Activated CD8-positive, alpha-beta memory T cell treated with anti-CD3 and anti-CD28 coated beads for 36 hours (primary cell): ENCODE results near the gene IL21R. TPM values are rescaled to one million over a fixed set of nuclear protein-coding genes. Genes with fewer than 3 reads are reported as not detected.
"Not testable (repeated sequence)": the region's sequence is repeated elsewhere in the genome, so short reads cannot be mapped to it uniquely, and the experiment has no call there.

ENCODE experiments used
- CTCF ChIA-PET: fragments of 350-600 bp; sonication (Branson Sonifier 250); formaldehyde crosslinking; loops from one replicate; lab custom pipeline; 2021; ENCODE audit warnings: antibody characterized with exemption; lab: Charles Lee
- POLR2A ChIA-PET: fragments of 350-600 bp; sonication (Branson Sonifier 250); formaldehyde crosslinking; loops from one replicate; lab custom pipeline; 2021; ENCODE audit warnings: antibody characterized with exemption; lab: Charles Lee
- total RNA-seq, 2 experiments: library from RNA; stranded (reverse); gene quantifications; one replicate each; pipeline ENCODE4 v1.2.3, GENCODE V29; 2021

Gene IL21R
- total RNA-seq, 2 experiments from 2014 or later = 85.4 to 86.4 TPM

GRCh38 chr16:27390151-27390550, 11.8 kb upstream of the IL21R start:
- ChIA-PET CTCF (interaction anchor here (1.3 kb wide), 1 partner anchor 211 kb away, joined by 4 read pairs; no protein-coding TSS in a partner anchor), POLR2A (no interaction called here)

GRCh38 chr16:27392671-27393070, 9.3 kb upstream of the IL21R start:
- CTCF ChIA-PET = no interaction called here
- POLR2A ChIA-PET = no interaction called here

- CTCF ChIA-PET = no interaction called here
- POLR2A ChIA-PET = no interaction called here
These were observed 7.5 kb upstream of the IL21R start for GRCh38 chr16:27394516-27394915.

- POLR2A ChIA-PET = not testable (repeated sequence)
- CTCF ChIA-PET = interaction anchor here (0.7 to 1.0 kb wide), 2 partner anchors 26 to 52 kb away, joined by 3 read pairs; no protein-coding TSS in a partner anchor
These were observed 3.6 kb upstream of the IL21R start for GRCh38 chr16:27398341-27398893.

- POLR2A ChIA-PET = no interaction called here
- CTCF ChIA-PET = interaction anchor here (1.0 kb wide), 1 partner anchor 27 kb away, joined by 3 read pairs; no protein-coding TSS in a partner anchor
These were observed 2.8 kb upstream of the IL21R start for GRCh38 chr16:27398894-27399853.

- POLR2A ChIA-PET = interaction anchor here (0.9 kb wide), 1 partner anchor 12 kb away, joined by 3 read pairs; no protein-coding TSS in a partner anchor
These were observed 2.0 kb upstream of the IL21R start for GRCh38 chr16:27399969-27400368.

GRCh38 chr16:27400751-27401620, 988 bp upstream of the IL21R start:
- CTCF ChIA-PET = interaction anchor here (0.6 to 2.3 kb wide), 13 partner anchors 10 to 231 kb away, joined by 3 to 13 read pairs (median 3); no protein-coding TSS in a partner anchor
- POLR2A ChIA-PET = interaction anchor here (0.7 to 4.9 kb wide), 7 partner anchors 13 to 197 kb away, joined by 3 to 52 read pairs (median 3); partner anchors contain the start of gene KDM8

More at GRCh38 chr16:27399969-27400368, 2.0 kb upstream of the IL21R start:
- CTCF ChIA-PET = interaction anchor here (1.1 to 1.6 kb wide), 2 partner anchors 51 to 203 kb away, joined by 3 to 4 read pairs; no protein-coding TSS in a partner anchor

GRCh38 chr16:27402569-27402963, 592 bp downstream of the IL21R start:
- POLR2A ChIA-PET = interaction anchor here (0.7 to 4.9 kb wide), 12 partner anchors 14 to 167 kb away, joined by 3 to 52 read pairs (median 3); no protein-coding TSS in a partner anchor
- CTCF ChIA-PET = interaction anchor here (1.3 to 2.9 kb wide), 8 partner anchors 15 to 223 kb away, joined by 3 to 13 read pairs (median 6); no protein-coding TSS in a partner anchor

- CTCF ChIA-PET = interaction anchor here (1.3 to 5.4 kb wide), 11 partner anchors 14 to 224 kb away, joined by 4 to 37 read pairs (median 6); no protein-coding TSS in a partner anchor
- POLR2A ChIA-PET = interaction anchor here (0.8 to 4.9 kb wide), 10 partner anchors 15 to 167 kb away, joined by 3 to 52 read pairs (median 4); no protein-coding TSS in a partner anchor
These were observed 1.1 kb downstream of the IL21R start for GRCh38 chr16:27402964-27403600.

GRCh38 chr16:27403601-27403992, 1.6 kb downstream of the IL21R start:
- ChIA-PET POLR2A (interaction anchor here (0.7 to 4.9 kb wide), 9 partner anchors 14 to 167 kb away, joined by 3 to 52 read pairs (median 4); no protein-coding TSS in a partner anchor), CTCF (interaction anchor here (1.3 to 5.4 kb wide), 9 partner anchors 16 to 169 kb away, joined by 4 to 37 read pairs (median 6); no protein-coding TSS in a partner anchor)

GRCh38 chr16:27404163-27404823, 2.3 kb downstream of the IL21R start:
- POLR2A ChIA-PET = interaction anchor here (0.7 to 4.9 kb wide), 11 partner anchors 13 to 235 kb away, joined by 3 to 52 read pairs (median 4); partner anchors contain the start of gene NSMCE1

GRCh38 chr16:27405546-27406451, 3.8 kb downstream of the IL21R start:
- ChIA-PET CTCF (interaction anchor here (1.0 to 5.4 kb wide), 15 partner anchors 10 to 175 kb away, joined by 3 to 37 read pairs (median 4); no protein-coding TSS in a partner anchor), POLR2A (interaction anchor here (0.6 to 4.9 kb wide), 12 partner anchors 10 to 170 kb away, joined by 3 to 52 read pairs (median 8); no protein-coding TSS in a partner anchor)

More at GRCh38 chr16:27404163-27404823, 2.3 kb downstream of the IL21R start:
- CTCF ChIA-PET = interaction anchor here (1.1 to 5.4 kb wide), 13 partner anchors 13 to 170 kb away, joined by 3 to 37 read pairs (median 5); no protein-coding TSS in a partner anchor

GRCh38 chr16:27406511-27407128, 4.6 kb downstream of the IL21R start:
- CTCF ChIA-PET = interaction anchor here (0.9 to 5.4 kb wide), 8 partner anchors 9 to 171 kb away, joined by 3 to 37 read pairs (median 4); no protein-coding TSS in a partner anchor
- POLR2A ChIA-PET = interaction anchor here (0.7 to 4.7 kb wide), 8 partner anchors 9 to 171 kb away, joined by 3 to 27 read pairs (median 6); no protein-coding TSS in a partner anchor

GRCh38 chr16:27407133-27407532, 5.2 kb downstream of the IL21R start:
- POLR2A ChIA-PET = interaction anchor here (0.7 to 4.7 kb wide), 7 partner anchors 8 to 86 kb away, joined by 3 to 27 read pairs (median 4); no protein-coding TSS in a partner anchor
- CTCF ChIA-PET = interaction anchor here (0.9 to 5.4 kb wide), 7 partner anchors 9 to 171 kb away, joined by 3 to 37 read pairs (median 4); no protein-coding TSS in a partner anchor
